ENCODE data around the gene DNASE1L3. TPM values are rescaled to one million over a fixed set of nuclear protein-coding genes. Genes with fewer than 3 reads are reported as not detected.

DNASE1L3 gene
- polyA plus RNA-seq, 3 donors: 0.19 TPM; not detected in 2

DNA sequence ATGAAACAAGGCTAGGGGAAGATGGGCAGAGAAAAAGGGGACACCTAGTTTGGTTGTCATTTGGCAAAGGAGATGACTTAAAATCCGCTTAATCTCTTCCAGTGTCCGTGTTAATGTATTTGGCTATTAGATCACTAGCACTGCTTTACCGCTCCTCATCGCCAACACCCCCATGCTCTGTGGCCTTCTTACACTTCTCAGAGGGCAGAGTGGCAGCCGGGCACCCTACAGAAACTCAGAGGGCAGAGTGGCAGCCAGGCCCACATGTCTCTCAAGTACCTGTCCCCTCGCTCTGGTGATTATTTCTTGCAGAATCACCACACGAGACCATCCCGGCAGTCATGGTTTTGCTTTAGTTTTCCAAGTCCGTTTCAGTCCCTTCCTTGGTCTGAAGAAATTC is 39.6 kb downstream of the DNASE1L3 start:
- Mint-ChIP-seq H3K4me3 (no peak overlapping the region), H3K27me3 (ENCODE audit: low read depth in 3 of 3) (peaks cover 0 to 3% (median 0%) of the 10 kb centered on the region in 3 donors), H3K4me1 (peaks cover 11% of the 10 kb centered on the region), H3K9me3 (no peaks in the 10 kb centered on the region), H3K27ac (no peak overlapping the region), H3K36me3 (peaks cover 43 to 52% of the 10 kb centered on the region in 2 donors)
- no peak for TF ChIP-seq CTCF (IDR thresholded peaks at IDR 0.05)
- 98% methylated on average over 7 of the region's 9 CpGs for WGBS (ENCODE audit: insufficient coverage)
- H3K9me3 ChIP-seq (replicated peaks in 1 of 2; ENCODE audit: control insufficient read depth in 1 of 2, insufficient read depth in 1 of 2, low read length in 2 of 2): no peaks in the 10 kb centered on the region
- H3K9ac ChIP-seq (ENCODE audit: insufficient read depth, low read length, poor library complexity, severe bottlenecking): no peak overlapping the region
- no peak overlapping the region for H3K4me2 ChIP-seq (replicated peaks; ENCODE audit: extremely low read depth, low read length, poor library complexity, severe bottlenecking)
- DNase-seq: no peak
- no peaks in the 10 kb centered on the region for H4K20me1 ChIP-seq (ENCODE audit: insufficient read depth, low read length)
- peaks cover 5 to 37% of the 10 kb centered on the region in 2 donors for H3K36me3 ChIP-seq (replicated peaks in 1 of 2; ENCODE audit: control insufficient read depth in 1 of 2, insufficient read depth in 2 of 2, low read length in 2 of 2)
- no peak overlapping the region for H3K4me3 ChIP-seq (replicated peaks in 1 of 3; ENCODE audit: low read depth in 2 of 3, low read length in 3 of 3)
- H3K27ac ChIP-seq (ENCODE audit: low read depth in 1 of 2, low read length in 2 of 2): no peak overlapping the region
- H3K27me3 ChIP-seq (ENCODE audit: control insufficient read depth in 2 of 2, insufficient read depth in 2 of 2, low read length in 2 of 2): no peaks in the 10 kb centered on the region
- H3K79me2 ChIP-seq (ENCODE audit: insufficient read depth, low read length): no peaks in the 10 kb centered on the region
- no peak overlapping the region for H2AFZ ChIP-seq (ENCODE audit: insufficient read depth, low read depth, low read length, poor library complexity, severe bottlenecking)
- H3K4me1 ChIP-seq (ENCODE audit: control insufficient read depth in 1 of 2, insufficient read depth in 2 of 2, low read length in 2 of 2): peaks cover 8 to 10% of the 10 kb centered on the region in 2 donors
- intact Hi-C loops (cut with micrococcal nuclease): no loop called here

DNA sequence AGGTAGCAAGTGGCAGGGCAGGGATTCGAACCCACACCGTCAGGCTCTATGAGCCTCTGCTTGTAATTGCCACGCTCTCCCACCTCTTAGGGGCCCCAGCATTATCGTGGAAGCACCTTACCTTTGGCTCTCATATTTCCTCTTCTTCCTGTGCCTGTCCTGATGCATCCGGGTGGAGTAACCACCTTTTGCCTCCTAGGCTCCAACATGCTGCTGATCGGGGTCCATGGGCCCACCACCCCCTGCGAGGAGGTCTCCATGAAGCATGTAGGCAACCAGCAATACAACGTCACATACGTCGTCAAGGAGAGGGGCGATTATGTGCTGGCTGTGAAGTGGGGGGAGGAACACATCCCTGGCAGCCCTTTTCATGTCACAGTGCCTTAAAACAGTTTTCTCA is 40.4 kb downstream of the DNASE1L3 start:
- no peaks in the 10 kb centered on the region for H3K9me3 ChIP-seq (replicated peaks in 1 of 2; ENCODE audit: control insufficient read depth in 1 of 2, insufficient read depth in 1 of 2, low read length in 2 of 2)
- Mint-ChIP-seq H3K27me3 (ENCODE audit: low read depth in 3 of 3) (peaks cover 0 to 3% (median 0%) of the 10 kb centered on the region in 3 donors), H3K9me3 (no peaks in the 10 kb centered on the region), H3K27ac (no peak overlapping the region), H3K4me3 (no peak overlapping the region), H3K4me1 (peaks cover 4% of the 10 kb centered on the region), H3K36me3 (peaks cover 49 to 56% of the 10 kb centered on the region in 2 donors)
- peaks cover 2 to 3% of the 10 kb centered on the region in 2 donors for H3K4me1 ChIP-seq (ENCODE audit: control insufficient read depth in 1 of 2, insufficient read depth in 2 of 2, low read length in 2 of 2)
- H3K36me3 ChIP-seq (replicated peaks in 1 of 2; ENCODE audit: control insufficient read depth in 1 of 2, insufficient read depth in 2 of 2, low read length in 2 of 2): peaks cover 5 to 41% of the 10 kb centered on the region in 2 donors
- no peak overlapping the region for H3K9ac ChIP-seq (ENCODE audit: insufficient read depth, low read length, poor library complexity, severe bottlenecking)
- no peak overlapping the region for H2AFZ ChIP-seq (ENCODE audit: insufficient read depth, low read depth, low read length, poor library complexity, severe bottlenecking)
- H3K4me3 ChIP-seq (replicated peaks in 1 of 3; ENCODE audit: low read depth in 2 of 3, low read length in 3 of 3): no peak overlapping the region
- no peaks in the 10 kb centered on the region for H4K20me1 ChIP-seq (ENCODE audit: insufficient read depth, low read length)
- no peaks in the 10 kb centered on the region for H3K27me3 ChIP-seq (ENCODE audit: control insufficient read depth in 2 of 2, insufficient read depth in 2 of 2, low read length in 2 of 2)
- H3K79me2 ChIP-seq (ENCODE audit: insufficient read depth, low read length): no peaks in the 10 kb centered on the region
- WGBS (ENCODE audit: insufficient coverage): 77% methylated on average over 5 of the region's 11 CpGs
- intact Hi-C loops (cut with micrococcal nuclease): no loop called here
- DNase-seq: no peak
- H3K27ac ChIP-seq (ENCODE audit: low read depth in 1 of 2, low read length in 2 of 2): no peak overlapping the region
- TF ChIP-seq CTCF (IDR thresholded peaks at IDR 0.05): no peak
- no peak overlapping the region for H3K4me2 ChIP-seq (replicated peaks; ENCODE audit: extremely low read depth, low read length, poor library complexity, severe bottlenecking)

Measured in CD14-positive monocyte (primary cell).